Measurements from ENCODE around the gene IFNE. TPM values are rescaled to one million over a fixed set of nuclear protein-coding genes. Genes with fewer than 3 reads are reported as not detected.

IFNE gene
- total RNA-seq, 4 donors from 2014 or later, result not detected

GRCh38 chr9:21434202-21435014, 47.7 kb downstream of the IFNE start:
- no peaks in the 10 kb centered on the region for H3K9me3 ChIP-seq
- no peak overlapping the region for H3K4me3 ChIP-seq
- DNase-seq, result peak; percentile 28

GRCh38 chr9:21432672-21433425, 49.3 kb downstream of the IFNE start:
- Histone ChIP-seq H3K4me1 (no peaks in the 10 kb centered on the region), H3K9me3 (no peaks in the 10 kb centered on the region), H3K27ac (no peak overlapping the region), H3K27me3 (no peaks in the 10 kb centered on the region), H3K4me3 (no peak overlapping the region), H3K36me3 (no peaks in the 10 kb centered on the region)
- intact Hi-C loops (cut with DNase I; ENCODE audit: low total_unique reads), result no loop called here
- no peak for TF ChIP-seq POLR2A (IDR thresholded peaks at IDR 0.05)
- no peak for DNase-seq
- in situ Hi-C loops (cut with MboI; ENCODE audit: low pct_ligation_motif_present in 1 of 4, low pct_unique_long_range_greater_than_20kb in 1 of 4, low sequenced_read_pairs in 3 of 4), result loop anchor here in 1 of 4 donors (25.0 kb wide), 1 partner anchor 121 kb away; the partner anchor contains the start of gene IFNA5
- 59 to 80% methylated on average over 1 to 2 of the region's 2 CpGs for WGBS, 2 donors (ENCODE audit: low coverage in 1 of 2)

More at GRCh38 chr9:21434202-21435014, 47.7 kb downstream of the IFNE start:
- Histone ChIP-seq H3K27ac (no peak overlapping the region), H3K4me1 (no peaks in the 10 kb centered on the region), H3K27me3 (no peaks in the 10 kb centered on the region), H3K36me3 (no peaks in the 10 kb centered on the region)
- in situ Hi-C loops (cut with MboI; ENCODE audit: low pct_ligation_motif_present in 1 of 4, low pct_unique_long_range_greater_than_20kb in 1 of 4, low sequenced_read_pairs in 3 of 4) (loop anchor here in 1 of 4 donors (25.0 kb wide), 1 partner anchor 122 kb away; the partner anchor contains the start of gene IFNA5), intact Hi-C loops (cut with DNase I; ENCODE audit: low total_unique reads) (no loop called here)
- 54 to 56% methylated on average over 9 of the region's 9 CpGs for WGBS, 2 donors (ENCODE audit: low coverage in 1 of 2)
- TF ChIP-seq POLR2A (IDR thresholded peaks at IDR 0.05) (no peak), CTCF (IDR thresholded peaks at IDR 0.05) (peak in 4 of 5 experiments; percentile 17 to 43 (median 34))

Small RNA genes lying within 50 kb of the gene (small RNA-seq; reads per million reads assigned to genes)
- gene MIR31 (0.71 to 3.7 (median 1.9) reads per million in 4 donors), gene RF00157 (0 reads per million in 4 donors)

Other genes with a start within 250 kb of the IFNE start
- gene IFNA14, start 242.3 kb downstream of the IFNE start, total RNA-seq, result not detected
- gene IFNA5, start 177.0 kb downstream of the IFNE start, total RNA-seq, result not detected
- gene KLHL9, start 146.9 kb downstream of the IFNE start, total RNA-seq, result 10 to 100 TPM in 3 of 4 donors, 1 to 10 TPM in 1; 4.6 to 27.2 (median 19.5) TPM
- gene IFNA6, start 131.4 kb downstream of the IFNE start, total RNA-seq, result not detected
- gene IFNA13, start 114.3 kb downstream of the IFNE start, total RNA-seq, result not detected
- not detected for gene IFNA2, start 96.9 kb downstream of the IFNE start, total RNA-seq
- not detected for gene IFNA8, start 73.2 kb downstream of the IFNE start, total RNA-seq
- not detected for gene IFNA1, start 41.9 kb downstream of the IFNE start, total RNA-seq